Heart right ventricle (tissue), 16 donors: ENCODE measurements around the gene DENND4A. TPM values are rescaled to one million over a fixed set of nuclear protein-coding genes. Genes with fewer than 3 reads are reported as not detected.
A peak's percentile ranks its signal among the peaks of the same experiment; 100 is the strongest.

Experiments
- ATAC-seq, 8 donors: fragments of 200-7000 bp; cut with Tn5 transposase; one replicate each; pipeline ENCODE4 v1.9.1; 2020; ENCODE audit warnings: mild to moderate bottlenecking in 8 of 8, moderate library complexity in 8 of 8, moderate number of reproducible peaks in 1 of 8
- DNase-seq, 2 donors: peaks; one replicate each; pipeline ENCODE4 v3.0.0-alpha.2; 2020
- H3K27ac ChIP-seq, 10 donors: fragments of 200-600 bp; sonication (generic) in 2 of 10; one replicate each; pipeline versions ENCODE4 v1.5.0 to v1.8.0; 2020 to 2022; ENCODE audit warnings: mild to moderate bottlenecking in 3 of 10
- H3K27me3 ChIP-seq, 7 donors: fragments of 200-600 bp; one replicate each; pipeline ENCODE4 v1.8.0; 2021 to 2022; ENCODE audit warnings: mild to moderate bottlenecking in 2 of 7
- H3K36me3 ChIP-seq, 9 donors: fragments of 200-600 bp; sonication (generic) in 1 of 9; one replicate each; pipeline versions ENCODE4 v1.5.0 to v1.8.0; 2020 to 2022; ENCODE audit warnings: mild to moderate bottlenecking in 2 of 9
- H3K4me1 ChIP-seq, 9 donors: fragments of 200-600 bp; sonication (generic) in 1 of 9; one replicate each; pipeline versions ENCODE4 v1.5.0 to v1.8.0; 2020 to 2022; ENCODE audit warnings: mild to moderate bottlenecking in 4 of 9
- H3K4me3 ChIP-seq, 10 donors: fragments of 200-600 bp; sonication (generic) in 2 of 10; one replicate each; pipeline versions ENCODE4 v1.5.0 to v1.8.0; 2020 to 2022; ENCODE audit warnings: mild to moderate bottlenecking in 7 of 10, moderate library complexity in 2 of 10
- H3K9me3 ChIP-seq, 11 donors: fragments of 200-600 bp in 10 of 11; sonication (generic) in 2 of 11; one replicate each; pipeline versions ENCODE4 v1.5.0 to v1.8.0; 2013 to 2022; ENCODE audit warnings: mild to moderate bottlenecking in 2 of 11, control low read depth in 1 of 11, moderate library complexity in 1 of 11
- CTCF ChIP-seq, 9 donors: fragments of 200-600 bp; sonication (generic) in 2 of 9; IDR thresholded peaks; one replicate each; pipeline versions ENCODE4 v1.5.0 to v1.8.0; 2021 to 2022; ENCODE audit warnings: antibody characterized with exemption in 9 of 9, mild to moderate bottlenecking in 5 of 9, moderate library complexity in 1 of 9
- WGBS, 2 donors: extraction: QIAGEN DNeasy Blood & Tissue Kit; methylation state at CpG; one replicate each; pipeline ENCODE4 v1.1.7; 2013; ENCODE audit warnings: inconsistent platforms in 1 of 2; 5-methylcytosine and 5-hydroxymethylcytosine counted together
- intact Hi-C, 10 donors: fragments of 100-400 bp; cut with DNase I; formaldehyde crosslinking; loops; one replicate each; pipeline versions ENCODE4 v1.11.1 to v1.14.2; 2022
- polyA plus RNA-seq, 2 donors: library from polyadenylated mRNA; stranded (reverse); fragments of 200-250 nt; gene quantifications; one replicate each; pipeline ENCODE4 v1.2.3, GENCODE V29; 2013
- total RNA-seq, 10 donors: library from RNA; stranded (reverse); fragmentation: NEBNext Ultra II Directional in 3 of 10; extraction: Animal tissue kit (Norgen Biotek cat#: 25700) in 3 of 10; gene quantifications; one replicate each; pipeline versions ENCODE4 v1.2.1 to v1.2.4, GENCODE V29; 2021 to 2023
- donor health status: Arrhythmogenic right ventricular cardiomyopathy.
- donor health status: ischemic (EF 13 %, LVEDD 7.1; RV severe dilation, severe dysfunction).
- donor health status: healthy with polysubstance abuse.
- donor health status: DM: no; HTN: yes; CAD: no.
- donor health status: DM: no; HTN: no; CAD: no.
- donor health status: ischemic (EF 25% LVEDD 6.9; RV normal size, moderate dysfunction).
- donor health status: ischemic (EF 25% LVEDD 5.7; RV mildly dilated, moderate dysfunction).
- donor health status: healthy.
- donor health status: DM: yes; HTN: yes; CAD: no.
- donor health status: Ischemic cardiomyopathy.
- donor health status: ischemic (EF 35%, LVEDD 5.7; RV mildly dilated, moderate dysfunction).
- donor health status: nonischemic (EF 11% LVEDD 7.7; RV severe dilation, severe dysfunction).
- donor health status: DM: yes; HTN: yes; CAD: no.
- donor health status: PGD.
- donor health status: ischemic (EF 29% LVEDD 5.4; RV normal size, mild dysfunction).
- donor health status: nonischemic (EF 23%, LVEDD 6.1; RV moderate dilation, normal function).

The DENND4A gene
- total and polyA plus RNA-seq, 12 donors, result 3.2 to 23.8 (median 15.5) TPM

GRCh38 chr15:65834603-65835282 is 42.6 kb upstream of the DENND4A start:
- Histone ChIP-seq H3K9me3 (no peaks in the 10 kb centered on the region), H3K27me3 (no peaks in the 10 kb centered on the region), H3K27ac (peak overlapping the region in 7 of 10 donors; percentile 3 to 89 (median 76)), H3K4me3 (no peak overlapping the region), H3K36me3 (no peaks in the 10 kb centered on the region), H3K4me1 (peaks cover 9 to 73% (median 32%) of the 10 kb centered on the region in 9 donors)
- no peak for ATAC-seq
- intact Hi-C loops, result loop anchor here in 4 of 10 donors (5.0 to 10.0 kb wide), 4 partner anchors 33 to 1303 kb away; partner anchors contain the start of genes DENND4A (in 2 of the 4) and RAB11A (in 1 of the 4)
- no peak for TF ChIP-seq CTCF (IDR thresholded peaks at IDR 0.05)
- WGBS, 2 donors, result 95 to 98% methylated on average over 8 of the region's 8 CpGs
- no peak for DNase-seq

GRCh38 chr15:65833501-65834205 is 41.6 kb upstream of the DENND4A start:
- Histone ChIP-seq H3K4me3 (peak overlapping the region in 4 of 10 donors; percentile 13 to 43 (median 26)), H3K27ac (peak overlapping the region; percentile 50 to 91 (median 80)), H3K27me3 (no peaks in the 10 kb centered on the region), H3K9me3 (no peaks in the 10 kb centered on the region), H3K4me1 (peaks cover 9 to 73% (median 32%) of the 10 kb centered on the region in 9 donors), H3K36me3 (no peaks in the 10 kb centered on the region)
- ATAC-seq, result peak in 1 of 8 donors; percentile 47
- 53 to 56% methylated on average over 4 of the region's 4 CpGs for WGBS, 2 donors
- TF ChIP-seq CTCF (IDR thresholded peaks at IDR 0.05), result no peak
- peak in 1 of 2 donors; percentile 18 for DNase-seq
- intact Hi-C loops, result loop anchor here in 7 of 10 donors (2.0 to 10.0 kb wide), 6 partner anchors 34 to 1304 kb away; partner anchors contain the start of genes DENND4A (in 4 of the 7) and RAB11A (in 4 of the 7)

DNA sequence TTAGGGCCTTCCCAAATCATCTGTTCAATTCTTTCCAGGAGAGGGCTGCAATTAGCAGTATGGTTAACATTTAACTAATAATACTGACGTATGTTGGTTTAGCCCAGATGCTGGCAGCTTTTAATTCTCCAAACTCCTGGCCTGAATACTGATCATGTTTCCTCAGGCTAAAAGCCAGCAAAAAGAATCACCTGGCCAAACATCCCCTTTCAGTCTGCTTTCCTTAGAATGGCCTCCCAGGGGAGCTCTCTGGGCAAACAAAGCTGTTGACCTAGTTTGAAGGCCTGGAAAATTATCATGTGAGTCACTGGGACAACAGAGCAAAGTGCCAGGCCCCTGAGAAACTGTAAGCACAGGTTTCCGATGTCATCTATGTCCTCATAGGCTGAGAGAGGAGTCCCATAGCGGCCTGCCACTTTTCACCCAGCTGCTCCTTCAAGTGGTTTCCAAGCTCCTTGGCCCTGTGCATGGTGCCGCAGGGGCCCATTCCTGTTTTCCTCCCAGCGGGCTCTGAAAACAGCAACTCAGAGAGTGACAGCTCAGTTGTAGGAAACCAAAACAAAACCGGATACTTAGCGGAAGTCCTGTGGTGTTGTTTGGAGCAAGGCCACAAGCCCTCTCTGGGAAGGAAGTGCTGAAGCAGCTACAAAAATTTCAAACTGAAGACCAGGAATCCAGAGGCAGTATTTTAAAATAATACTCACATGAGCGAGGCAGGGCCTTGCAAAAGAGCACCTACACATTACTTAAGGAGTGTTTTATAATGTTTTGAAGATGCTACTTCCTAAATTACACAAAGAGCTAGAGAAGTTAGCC is 40.7 kb upstream of the DENND4A start:
- Histone ChIP-seq H3K27me3 (no peaks in the 10 kb centered on the region), H3K9me3 (no peaks in the 10 kb centered on the region), H3K36me3 (no peaks in the 10 kb centered on the region), H3K4me1 (peaks cover 9 to 74% (median 32%) of the 10 kb centered on the region in 9 donors), H3K27ac (peak overlapping the region; percentile 50 to 91 (median 80)), H3K4me3 (peak overlapping the region in 8 of 10 donors; percentile 3 to 43 (median 26))
- WGBS, 2 donors, result 9 to 10% methylated on average over 8 of the region's 8 CpGs
- intact Hi-C loops, result loop anchor here in 7 of 10 donors (1.0 to 10.0 kb wide), 7 partner anchors 35 to 1305 kb away; partner anchors contain the start of genes DENND4A (in 6 of the 7) and RAB11A (in 4 of the 7)
- peak; percentile 91 to 97 (median 95) for ATAC-seq
- DNase-seq, result peak; percentile 74 to 92
- TF ChIP-seq CTCF (IDR thresholded peaks at IDR 0.05), result peak in 3 of 9 donors; percentile 12 to 40 (median 39)
